NCI-H1417 (cell line): ENCODE data around the gene MORF4L1.
A peak's percentile ranks its signal among the peaks of the same experiment; 100 is the strongest.
"Not testable (repeated sequence)": the region's sequence is repeated elsewhere in the genome, so short reads cannot be mapped to it uniquely, and the experiment has no call there.

Source experiments
- DNase-seq, 3 experiments: peaks; one replicate each; lab custom pipeline; 2025; lab: John Stamatoyannopoulos, UW

MORF4L1 gene

DNA sequence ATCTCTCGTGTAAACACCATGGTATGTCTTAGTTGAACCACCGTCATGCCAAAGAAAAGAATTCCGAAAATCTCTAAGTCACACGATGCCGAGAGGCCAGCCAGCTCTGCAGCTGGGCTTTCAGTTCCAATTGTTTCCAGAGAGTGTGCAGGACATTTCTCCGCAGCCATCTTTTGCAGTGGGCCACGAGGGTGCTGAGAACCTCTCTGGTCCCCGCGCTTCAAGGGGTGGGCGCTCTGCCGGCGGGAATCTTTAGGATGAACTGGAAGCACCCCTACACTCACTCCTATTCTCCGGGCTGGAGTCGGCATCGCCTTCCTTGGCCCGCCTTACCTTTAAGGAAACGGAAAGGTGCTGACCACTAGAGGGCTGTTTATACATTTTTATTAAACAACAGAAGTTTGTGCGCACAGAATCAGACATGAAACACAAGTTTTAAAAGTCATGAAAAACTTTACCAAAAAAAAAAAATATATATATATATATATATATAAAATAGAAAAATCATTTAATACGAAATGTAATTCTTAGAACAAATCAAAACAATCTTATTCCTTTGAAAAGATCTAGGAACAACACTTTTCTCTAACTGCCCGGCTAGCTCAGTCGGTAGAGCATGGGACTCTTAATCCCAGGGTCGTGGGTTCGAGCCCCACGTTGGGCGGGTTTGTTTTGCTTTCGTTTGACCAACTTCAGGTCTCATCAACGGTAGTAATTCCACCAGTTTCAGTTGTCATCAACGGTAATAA, 12.5 kb upstream of the MORF4L1 start:
- DNase-seq, result peak; percentile 23 to 95 (median 74)

DNA sequence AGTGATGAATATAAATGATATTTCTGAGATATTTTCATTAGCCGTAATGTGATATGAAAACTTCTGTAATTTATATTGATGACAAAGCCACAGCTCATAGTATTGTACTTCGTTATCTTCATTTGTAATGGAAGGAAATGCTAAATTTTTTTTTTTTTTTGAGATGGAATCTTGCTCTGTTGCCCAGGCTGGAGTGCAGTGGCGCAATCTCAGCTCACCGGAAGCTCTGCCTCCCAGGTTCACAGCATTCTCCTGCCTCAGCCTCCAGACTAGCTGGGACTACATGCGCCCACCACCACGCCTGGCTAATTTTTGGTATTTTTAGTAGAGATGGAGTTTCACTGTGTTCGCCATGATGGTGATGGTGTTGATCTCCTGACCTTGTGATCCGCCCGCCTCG, 7.1 kb upstream of the MORF4L1 start:
- DNase-seq, result not testable (repeated sequence)

DNA sequence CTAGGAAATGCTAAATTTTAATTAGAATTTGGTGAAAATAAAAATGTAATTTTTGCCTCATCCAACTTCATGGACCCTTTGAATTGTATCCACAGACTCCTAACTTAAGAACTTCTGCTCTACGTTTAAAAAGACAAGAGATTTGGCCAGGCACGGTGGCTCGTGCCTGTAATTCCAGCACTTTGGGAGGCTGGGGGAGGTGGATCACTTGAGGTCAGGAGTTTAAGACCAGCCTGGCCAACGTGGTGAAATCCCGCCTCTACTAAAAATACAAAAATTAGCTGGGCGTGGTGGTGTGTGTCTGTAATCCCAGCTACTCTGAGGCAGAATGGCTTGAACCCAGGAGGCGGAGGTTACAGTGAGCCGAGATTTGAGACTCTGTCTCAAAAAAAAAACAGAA, 6.7 kb upstream of the MORF4L1 start:
- DNase-seq, result not testable (repeated sequence)

DNA sequence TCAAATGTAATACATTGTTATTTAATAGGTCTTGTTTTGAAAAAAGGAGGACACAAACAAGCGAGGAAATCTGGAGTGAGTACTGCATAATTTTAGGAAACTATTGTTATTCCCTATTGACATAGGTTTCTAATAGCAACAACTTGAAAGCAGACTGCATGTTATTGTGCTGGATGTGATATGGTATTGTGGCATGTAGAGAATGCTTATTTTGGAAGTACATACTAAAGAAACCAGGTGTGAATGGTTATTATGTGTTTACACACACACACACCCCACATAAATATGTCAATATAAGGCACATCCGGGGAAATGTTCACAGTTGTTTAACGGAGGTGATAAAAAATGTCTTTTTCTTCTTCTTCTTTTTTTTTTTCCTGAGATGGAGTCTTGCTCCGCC, 5.9 kb upstream of the MORF4L1 start:
- no peak for DNase-seq

DNA sequence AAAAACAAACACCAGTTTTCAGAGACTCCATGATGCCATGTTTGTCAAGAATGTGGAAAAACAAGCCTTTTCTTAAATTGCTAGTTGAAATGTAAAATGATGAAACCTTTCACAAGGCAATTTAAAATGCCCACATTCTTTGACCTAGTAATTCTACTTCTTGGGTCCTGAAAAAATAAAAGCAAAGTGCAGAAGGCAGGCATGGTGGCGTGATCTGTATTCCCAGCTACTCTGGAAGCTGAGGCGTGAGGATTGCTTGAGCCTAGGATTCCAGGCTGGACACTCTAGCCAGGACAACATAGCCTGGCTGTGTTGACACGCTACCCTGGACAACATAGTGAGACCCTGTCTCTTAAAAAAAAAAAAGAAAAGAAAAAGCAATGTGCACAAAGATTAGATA, 4.3 kb upstream of the MORF4L1 start:
- DNase-seq, result no peak

DNA sequence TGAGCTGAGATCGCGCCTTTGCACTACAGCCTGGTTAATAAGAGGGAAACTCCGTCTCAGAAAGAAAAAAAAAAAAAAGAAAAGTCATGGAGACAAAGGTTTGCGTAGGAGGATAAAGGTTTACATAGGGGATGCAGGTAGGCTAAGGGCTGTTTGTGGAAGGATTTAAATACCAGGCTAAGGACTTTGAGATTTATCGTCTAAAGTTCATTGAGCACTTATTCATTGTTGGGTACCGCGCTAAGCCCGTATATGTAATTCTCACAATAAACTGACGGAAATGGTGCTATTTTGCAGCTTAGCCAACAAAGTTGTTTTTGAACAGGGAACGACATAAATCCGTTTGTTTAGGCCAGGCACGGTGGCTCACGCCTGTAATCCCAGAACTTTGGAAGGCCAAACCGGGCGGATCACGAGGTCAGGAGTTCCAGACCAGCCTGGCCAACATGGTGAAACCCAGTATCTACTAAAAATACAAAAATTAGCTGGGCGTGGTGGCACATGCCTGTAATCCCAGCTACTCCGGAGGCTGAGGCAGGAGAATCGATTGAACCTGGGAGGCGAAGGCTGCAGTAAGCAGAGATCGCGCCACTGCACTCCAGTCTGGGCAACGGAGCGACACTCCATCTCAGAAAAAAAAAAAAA, 1.1 kb upstream of the MORF4L1 start:
- DNase-seq, result not testable (repeated sequence)

DNA sequence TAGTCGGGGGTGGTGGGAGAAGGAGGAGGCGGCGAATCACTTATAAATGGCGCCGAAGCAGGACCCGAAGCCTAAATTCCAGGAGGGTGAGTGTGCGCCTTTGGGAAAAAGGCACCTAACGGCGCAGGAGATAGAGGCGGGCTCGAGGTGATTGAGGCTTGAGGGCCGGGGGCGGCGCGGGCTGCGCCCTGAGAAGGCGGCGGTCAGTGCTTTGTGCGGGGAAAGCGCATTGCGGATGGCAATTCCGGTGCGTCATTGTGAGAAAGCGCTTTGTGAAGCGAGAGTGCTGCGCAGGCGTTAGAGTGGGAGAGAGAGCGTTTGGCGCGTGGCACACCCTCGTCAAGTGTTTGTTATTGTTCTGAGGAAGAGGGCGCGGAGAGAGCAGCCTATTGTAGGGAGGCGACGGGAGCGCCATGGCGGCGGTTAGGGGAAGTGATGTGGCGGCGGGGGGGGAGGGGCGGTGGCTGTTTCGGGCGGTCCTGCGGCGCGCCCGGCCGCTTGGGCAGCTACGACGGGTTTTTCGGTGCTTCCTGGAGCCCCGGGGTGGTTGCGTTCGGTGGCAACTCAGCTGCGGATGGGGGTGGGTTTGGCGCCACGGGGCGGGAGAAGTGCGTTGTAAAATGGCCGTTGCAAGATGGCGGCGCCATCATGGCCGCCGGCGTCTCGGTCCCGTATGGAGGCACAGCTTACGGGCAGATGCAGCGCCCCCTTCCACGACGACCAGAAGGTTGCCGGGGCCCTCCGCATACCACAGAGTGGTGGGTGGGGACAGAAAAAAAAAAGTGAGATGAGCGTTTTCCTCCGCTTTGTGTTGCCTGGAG, 492 bp downstream of the MORF4L1 start:
- peak; percentile 73 to 97 (median 92) for DNase-seq

DNA sequence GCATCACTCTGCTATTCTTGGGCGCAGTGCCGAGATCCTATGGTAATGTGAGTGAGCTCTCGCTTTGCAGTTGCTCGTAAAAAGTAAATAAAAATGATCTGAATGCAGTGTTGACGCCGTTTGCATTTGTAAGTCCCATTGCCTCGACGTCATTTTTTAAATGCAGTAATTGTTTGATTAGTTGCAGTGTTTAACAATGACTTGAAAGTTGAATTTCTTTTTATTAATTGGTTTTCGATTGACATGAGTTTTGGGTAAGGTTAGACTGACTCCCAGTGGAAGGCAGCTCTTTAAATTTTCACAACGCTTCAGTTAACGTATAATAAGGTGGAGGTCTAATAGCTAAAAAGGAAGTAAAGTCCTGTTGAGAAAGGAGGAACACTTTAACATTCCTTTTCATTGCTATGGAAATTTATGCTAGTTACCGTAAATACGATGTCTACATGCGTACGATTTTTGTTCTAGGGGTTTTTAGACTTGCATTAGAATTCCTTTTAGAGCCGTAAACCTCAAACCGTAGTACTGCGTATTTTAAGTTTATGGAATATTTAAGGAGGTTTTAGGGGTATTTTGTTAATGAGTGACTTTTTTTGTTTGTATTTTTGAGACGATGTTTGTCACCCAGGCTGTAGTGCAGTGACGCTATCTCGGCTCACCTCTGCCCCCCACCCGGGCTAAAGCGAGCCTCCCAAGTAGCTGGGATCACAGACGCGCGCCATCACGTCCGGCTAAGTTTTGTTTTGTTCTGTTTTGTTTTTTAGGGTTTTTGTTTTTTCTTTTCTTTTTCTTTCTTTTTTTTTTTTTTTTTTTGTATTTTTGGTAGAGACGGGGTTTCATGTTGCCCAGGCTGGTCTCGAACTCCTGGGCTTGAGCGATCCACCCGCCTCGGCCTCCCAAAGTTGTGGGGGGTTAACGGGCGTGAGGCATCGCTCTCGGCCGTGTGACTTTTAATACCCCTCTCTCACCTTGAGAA, 1.4 kb downstream of the MORF4L1 start:
- DNase-seq, result peak in 2 of 3 experiments; percentile 13 to 54

DNA sequence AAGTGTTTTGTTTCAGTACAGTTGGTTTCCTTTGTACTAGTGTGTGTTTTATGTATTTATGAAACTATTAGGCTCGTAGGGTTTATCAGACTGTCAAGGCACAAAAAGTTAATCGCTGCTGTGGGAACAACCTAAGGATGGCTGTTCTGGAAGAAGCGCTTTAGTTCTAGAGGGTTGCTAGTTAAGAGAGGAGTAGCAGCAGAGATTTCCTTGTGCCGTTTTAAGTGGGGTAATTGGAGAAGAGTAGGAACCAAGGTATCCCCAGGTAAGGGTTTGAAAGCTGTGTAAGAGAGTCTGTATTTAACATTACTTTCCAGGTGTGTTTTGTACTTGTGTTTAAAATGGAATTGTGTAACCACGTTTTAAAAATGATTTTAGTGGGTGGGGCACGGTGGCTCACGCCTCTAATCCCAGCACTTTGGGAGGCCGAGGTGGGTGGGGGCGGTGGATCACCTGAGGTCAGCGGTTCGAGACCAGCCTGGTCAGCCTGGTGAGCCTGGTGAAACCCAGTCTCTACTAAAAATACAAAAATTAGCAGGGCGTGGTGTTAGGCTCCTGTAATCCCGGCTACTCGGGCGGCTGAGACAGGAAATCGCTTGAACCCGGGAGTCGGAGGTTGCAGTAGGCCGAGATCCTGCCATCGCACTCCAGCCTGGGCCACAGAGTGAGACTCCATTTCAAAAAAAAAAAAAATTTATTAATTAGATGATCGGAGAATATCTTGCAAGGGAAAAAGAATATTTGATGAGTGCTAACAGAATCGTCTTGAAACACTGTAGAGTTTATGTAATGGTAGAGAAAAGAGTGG, 2.6 kb downstream of the MORF4L1 start:
- peak in 2 of 3 experiments; percentile 22 to 41 for DNase-seq

DNA sequence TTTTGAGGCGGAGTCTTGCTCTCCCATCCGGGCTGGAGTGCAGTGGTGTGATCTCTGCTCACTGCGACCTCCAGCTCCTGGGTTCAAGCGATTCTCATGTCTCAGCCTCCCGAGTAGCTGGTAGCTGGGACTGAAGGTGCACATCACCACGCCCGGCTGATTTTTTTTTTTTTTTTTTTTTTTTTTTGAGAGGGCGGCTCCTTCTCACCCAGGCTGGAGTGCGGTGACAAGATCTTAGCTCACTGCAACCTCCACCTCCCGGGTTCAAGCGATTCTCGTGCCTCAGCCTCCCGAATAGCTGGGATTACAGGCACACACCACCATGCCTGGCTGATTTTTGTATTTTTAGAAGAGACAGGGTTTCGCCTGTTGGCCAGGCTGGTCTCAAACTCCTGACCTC, 4.3 kb downstream of the MORF4L1 start:
- DNase-seq, result not testable (repeated sequence)

DNA sequence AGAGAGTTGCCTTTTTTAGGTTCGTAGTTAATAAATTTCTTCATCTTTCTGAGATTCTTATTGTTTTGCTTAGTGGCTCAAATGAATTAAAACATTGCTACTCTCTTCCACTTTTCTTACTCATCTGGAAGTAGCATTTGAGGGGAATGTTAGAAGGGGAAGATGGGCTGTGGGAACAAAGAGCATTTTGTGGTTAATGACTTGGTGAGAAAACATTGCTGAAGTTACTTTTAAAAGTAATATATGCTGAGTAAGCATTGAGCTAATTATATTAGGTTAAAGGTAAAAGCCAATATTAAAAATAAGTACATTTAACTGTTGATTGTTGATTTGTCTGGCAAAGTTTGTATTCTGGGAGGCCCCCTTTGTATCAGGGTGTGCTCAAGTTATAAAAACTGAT, 5.7 kb downstream of the MORF4L1 start:
- DNase-seq, result no peak

DNA sequence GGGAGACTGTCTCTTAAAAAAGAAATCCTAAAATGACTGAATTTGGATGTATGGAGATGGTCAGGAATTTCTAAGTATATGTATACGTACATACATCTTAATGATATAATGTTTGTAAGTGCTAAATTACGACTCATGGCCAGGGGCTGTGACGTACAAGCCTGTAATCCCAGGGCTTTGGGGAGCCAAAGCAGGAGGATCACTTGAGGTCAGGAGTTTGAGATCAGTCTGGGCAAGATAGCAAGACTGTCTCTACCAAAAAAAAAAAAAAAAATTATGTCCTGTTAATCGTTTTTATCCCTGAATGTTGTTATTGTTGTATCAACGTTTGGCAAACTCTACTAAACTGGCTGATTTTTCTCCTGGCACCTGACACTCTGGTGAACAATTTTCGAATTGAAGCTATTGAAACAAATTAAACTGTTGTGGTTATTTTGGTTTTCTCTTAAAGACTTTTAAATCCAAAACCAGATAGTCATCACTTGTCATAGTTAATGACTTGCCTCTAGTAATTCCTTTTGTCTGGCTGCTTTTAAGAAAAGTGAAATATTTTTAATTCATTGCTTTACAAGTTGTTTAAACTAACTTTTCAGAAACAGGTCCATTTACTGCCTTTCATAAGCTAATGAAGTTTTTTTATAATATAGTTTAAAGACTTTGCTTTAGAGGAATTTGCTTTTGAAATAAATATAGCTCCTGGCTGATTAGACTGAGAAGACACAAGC, 7.0 kb downstream of the MORF4L1 start:
- DNase-seq, result no peak

DNA sequence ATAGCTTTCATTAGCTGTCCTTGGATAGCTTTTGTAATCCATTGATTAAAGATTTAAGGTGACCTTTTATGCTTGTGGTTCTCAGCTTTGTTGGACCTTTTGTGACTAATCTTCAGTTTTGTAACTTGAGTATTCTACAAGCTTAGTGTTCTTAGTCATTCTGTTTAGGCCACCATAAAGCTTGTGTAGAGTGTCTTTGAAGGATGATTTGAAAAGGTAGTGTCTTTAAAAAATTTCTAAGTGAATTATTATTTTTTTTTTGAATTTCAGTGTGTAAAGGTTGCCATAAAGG, 7.5 kb downstream of the MORF4L1 start:
- DNase-seq, result no peak

DNA sequence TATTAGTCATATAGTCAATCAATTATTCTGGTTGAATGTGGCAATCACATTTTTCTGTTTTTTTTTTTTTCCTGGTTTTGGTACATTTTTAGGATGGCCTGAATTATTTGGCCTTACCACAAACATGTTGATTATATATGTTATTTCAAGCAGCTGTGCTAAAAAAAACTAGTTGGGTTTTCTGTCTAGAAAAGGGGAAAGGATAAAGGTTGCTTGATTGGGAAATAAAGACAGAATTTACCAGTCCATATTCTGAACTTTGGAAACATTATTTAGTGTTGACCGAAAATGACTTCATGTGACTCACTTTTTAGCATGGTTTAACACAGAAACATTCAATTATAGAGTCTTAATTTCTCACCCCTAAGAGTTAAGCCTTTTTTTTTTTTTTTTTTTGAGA, 8.1 kb downstream of the MORF4L1 start:
- no peak for DNase-seq

DNA sequence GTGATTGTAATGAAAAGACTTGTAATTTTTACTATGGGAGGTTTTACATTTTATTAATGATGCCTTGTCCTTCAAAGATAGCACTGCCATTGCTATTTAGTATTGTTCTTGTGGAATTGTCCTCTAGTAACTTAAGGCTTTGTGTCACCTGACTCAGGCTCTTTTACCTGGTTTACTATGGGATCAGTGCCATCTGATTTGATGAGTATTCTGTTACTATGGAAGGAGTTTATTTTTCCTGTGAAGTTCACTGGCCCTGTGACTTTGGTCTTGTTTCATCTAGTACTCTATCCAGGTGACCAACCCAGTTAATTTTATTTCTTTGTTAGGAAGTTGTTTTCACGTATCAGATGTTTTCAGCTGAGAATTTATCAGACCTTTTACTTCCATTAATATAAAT, 9.0 kb downstream of the MORF4L1 start:
- no peak for DNase-seq

DNA sequence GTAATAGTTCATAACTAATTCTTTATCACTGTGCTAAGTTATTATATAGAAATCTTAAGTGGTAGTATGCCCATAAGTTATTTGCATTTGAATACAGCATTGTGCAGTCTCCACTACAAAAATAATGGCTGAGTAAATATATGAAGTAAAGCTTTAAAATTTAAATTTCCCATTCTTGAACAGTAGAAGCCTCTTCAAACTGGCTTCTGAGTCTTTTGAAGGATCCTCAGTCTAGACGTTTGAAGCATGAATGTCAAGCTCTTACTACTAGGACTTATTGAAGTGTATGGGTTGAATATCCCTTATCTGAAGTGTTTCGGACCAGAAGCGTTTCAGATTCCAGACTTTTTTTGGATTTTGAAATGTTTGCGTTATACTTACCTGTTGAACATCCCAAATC, 16.3 kb downstream of the MORF4L1 start:
- DNase-seq, result peak in 1 of 3 experiments; percentile 16

DNA sequence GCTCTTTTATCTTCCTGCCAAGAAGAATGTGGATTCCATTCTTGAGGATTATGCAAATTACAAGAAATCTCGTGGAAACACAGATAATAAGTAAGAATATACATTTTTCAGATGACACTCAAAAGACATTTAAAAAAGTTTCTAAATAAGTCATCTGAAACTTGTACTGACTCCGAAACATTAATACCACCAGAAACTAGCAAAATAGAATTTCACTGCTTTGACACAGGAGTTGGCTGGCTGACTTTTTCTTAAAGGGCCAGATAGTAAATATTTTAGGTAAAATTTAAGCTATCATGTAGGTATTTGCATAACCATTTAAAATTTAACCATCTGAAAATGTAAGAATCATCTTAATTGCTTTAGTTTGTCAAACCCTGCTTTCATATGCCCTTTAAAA, 20.8 kb downstream of the MORF4L1 start:
- no peak for DNase-seq

DNA sequence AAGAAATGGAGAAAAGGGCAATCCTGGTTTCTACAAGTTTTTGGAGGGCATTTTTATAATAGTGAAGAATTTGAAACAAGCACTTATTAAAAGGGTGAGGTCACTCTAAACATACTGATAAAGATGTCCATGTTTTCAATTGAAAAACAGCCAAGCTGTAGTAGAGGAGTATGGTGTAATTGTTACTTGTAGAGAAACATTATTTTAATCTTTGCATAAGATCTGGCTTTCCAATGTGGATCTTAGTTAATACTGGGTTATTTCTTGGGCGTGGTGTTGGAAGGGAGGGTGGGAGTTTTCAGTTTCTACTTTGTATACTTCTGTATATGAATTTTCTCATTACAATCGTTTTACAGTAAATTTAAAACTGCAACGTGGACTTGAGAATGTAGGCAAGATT, 22.8 kb downstream of the MORF4L1 start:
- DNase-seq, result no peak

DNA sequence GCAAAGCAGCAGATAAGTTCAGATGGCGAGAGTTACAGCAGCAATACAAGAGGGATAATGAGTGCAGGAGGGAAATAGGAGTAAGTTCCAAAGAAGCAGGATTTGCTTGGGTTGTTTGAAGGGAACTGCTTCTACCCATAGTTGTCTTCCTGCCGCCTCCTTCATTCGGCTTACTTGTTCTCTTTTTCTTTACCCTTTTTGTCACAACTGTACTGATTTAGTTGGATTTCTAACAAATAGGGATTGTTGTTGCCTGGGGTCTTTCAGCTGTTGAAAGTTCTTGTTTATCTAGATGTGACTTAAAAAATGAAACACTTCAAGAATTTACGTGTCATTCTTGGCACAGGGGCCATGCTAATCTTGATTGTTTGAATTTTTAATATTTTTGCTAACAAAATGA, 25.9 kb downstream of the MORF4L1 start:
- DNase-seq, result no peak

DNA sequence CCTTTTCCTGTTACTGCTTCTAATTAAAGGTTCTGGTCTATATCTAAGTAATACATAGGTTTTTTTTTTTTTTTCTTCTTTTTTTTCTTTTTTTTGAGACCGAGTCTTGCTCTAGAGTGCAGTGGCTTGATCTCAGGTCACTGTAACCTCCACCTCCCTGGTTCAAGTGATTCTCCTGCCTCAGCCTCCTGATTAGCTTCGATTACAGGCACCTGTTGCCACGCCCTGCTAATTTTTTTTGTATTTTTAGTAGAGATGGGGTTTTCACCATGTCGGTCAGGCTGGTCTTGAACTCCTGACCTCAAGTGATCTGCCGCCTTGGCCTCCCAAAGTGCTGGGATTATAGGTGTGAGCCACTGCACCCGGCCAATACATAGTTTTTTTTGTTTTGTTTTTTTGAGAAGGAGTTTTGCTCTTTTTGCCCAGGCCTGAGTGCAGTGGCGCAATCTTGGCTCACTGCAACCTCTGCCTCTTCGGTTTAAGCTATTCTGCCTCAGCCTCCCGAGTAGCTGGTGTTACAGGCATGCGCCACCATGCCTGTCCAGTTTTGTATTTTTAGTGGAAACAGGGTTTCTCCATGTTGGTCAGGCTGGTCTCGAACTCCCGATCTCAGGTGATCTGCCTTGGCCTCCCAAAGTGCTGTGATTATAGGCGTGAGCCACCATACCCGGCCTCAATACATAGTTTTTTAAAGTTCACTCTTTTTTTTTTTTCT, 28.3 kb downstream of the MORF4L1 start:
- not testable (repeated sequence) for DNase-seq
